ENCODE measurements around the gene FYN. TPM values are rescaled to one million over a fixed set of nuclear protein-coding genes. Genes with fewer than 3 reads are reported as not detected.

Gene FYN
- total and polyA plus RNA-seq, 2 donors = 93.9 to 97.6 TPM

GRCh38 chr6:111779031-111779430 is 94.2 kb downstream of the FYN start:
- no peak overlapping the region for H3K4me3 ChIP-seq (ENCODE audit: low read length in 2 of 2)
- peaks cover 2 to 9% of the 10 kb centered on the region in 2 donors for H3K4me1 ChIP-seq (ENCODE audit: control insufficient read depth in 2 of 2, insufficient read depth in 2 of 2, low read length in 2 of 2)
- no peak overlapping the region for H3K27ac ChIP-seq (ENCODE audit: low read depth in 1 of 2, low read length in 1 of 2)
- H3K36me3 ChIP-seq (ENCODE audit: control insufficient read depth in 2 of 2, insufficient read depth in 2 of 2, low read length in 1 of 2) = peaks cover 14 to 48% of the 10 kb centered on the region in 2 donors
- no peaks in the 10 kb centered on the region for H3K9me3 ChIP-seq (ENCODE audit: control insufficient read depth in 2 of 2, insufficient read depth in 1 of 2, low read length in 1 of 2)
- no peaks in the 10 kb centered on the region for H3K27me3 ChIP-seq (ENCODE audit: control insufficient read depth in 2 of 2, insufficient read depth in 1 of 2, low read length in 1 of 2)
- WGBS = 97% methylated on average over 3 of the region's 3 CpGs
- no peak for DNase-seq (ENCODE audit: low read depth in 6 of 9, low spot score in 9 of 9)

DNA sequence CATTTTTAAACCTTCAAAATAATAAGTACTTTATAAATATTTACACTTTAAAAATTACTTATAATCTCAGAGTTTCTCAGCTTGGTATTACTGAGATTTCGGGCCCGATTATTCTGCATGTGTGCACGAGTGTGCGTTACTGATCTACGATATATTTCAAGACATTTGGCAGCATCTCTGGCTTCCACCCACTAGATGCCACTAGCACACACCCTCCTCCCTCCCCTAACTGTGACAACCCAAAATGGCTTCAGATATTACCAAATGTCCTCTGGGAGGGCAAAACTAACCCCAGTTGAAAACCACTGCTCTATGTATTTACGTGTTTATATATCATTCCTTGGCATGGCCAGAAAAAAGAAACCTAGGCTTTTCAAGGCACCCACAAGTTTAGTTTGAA is 95.9 kb downstream of the FYN start:
- H3K9me3 ChIP-seq (ENCODE audit: control insufficient read depth in 2 of 2, insufficient read depth in 1 of 2, low read length in 1 of 2) = no peaks in the 10 kb centered on the region
- H3K27ac ChIP-seq (ENCODE audit: low read depth in 1 of 2, low read length in 1 of 2) = no peak overlapping the region
- WGBS = 94% methylated on average over 6 of the region's 6 CpGs
- H3K4me3 ChIP-seq (ENCODE audit: low read length in 2 of 2) = no peak overlapping the region
- DNase-seq (ENCODE audit: low read depth in 6 of 9, low spot score in 9 of 9) = no peak
- peaks cover 2 to 9% of the 10 kb centered on the region in 2 donors for H3K4me1 ChIP-seq (ENCODE audit: control insufficient read depth in 2 of 2, insufficient read depth in 2 of 2, low read length in 2 of 2)
- H3K27me3 ChIP-seq (ENCODE audit: control insufficient read depth in 2 of 2, insufficient read depth in 1 of 2, low read length in 1 of 2) = no peaks in the 10 kb centered on the region
- H3K36me3 ChIP-seq (ENCODE audit: control insufficient read depth in 2 of 2, insufficient read depth in 2 of 2, low read length in 1 of 2) = peaks cover 14 to 48% of the 10 kb centered on the region in 2 donors

GRCh38 chr6:111776236-111777221 is 96.7 kb downstream of the FYN start:
- no peaks in the 10 kb centered on the region for H3K27me3 ChIP-seq (ENCODE audit: control insufficient read depth in 2 of 2, insufficient read depth in 1 of 2, low read length in 1 of 2)
- no peaks in the 10 kb centered on the region for H3K9me3 ChIP-seq (ENCODE audit: control insufficient read depth in 2 of 2, insufficient read depth in 1 of 2, low read length in 1 of 2)
- H3K36me3 ChIP-seq (ENCODE audit: control insufficient read depth in 2 of 2, insufficient read depth in 2 of 2, low read length in 1 of 2) = peaks cover 14 to 53% of the 10 kb centered on the region in 2 donors
- 89% methylated on average over 8 of the region's 8 CpGs for WGBS
- peaks cover 4 to 13% of the 10 kb centered on the region in 2 donors for H3K4me1 ChIP-seq (ENCODE audit: control insufficient read depth in 2 of 2, insufficient read depth in 2 of 2, low read length in 2 of 2)
- DNase-seq (ENCODE audit: low read depth in 6 of 9, low spot score in 9 of 9) = no peak
- no peak overlapping the region for H3K27ac ChIP-seq (ENCODE audit: low read depth in 1 of 2, low read length in 1 of 2)
- H3K4me3 ChIP-seq (ENCODE audit: low read length in 2 of 2) = no peak overlapping the region

- Histone ChIP-seq H3K4me3 (ENCODE audit: low read length in 2 of 2) (no peak overlapping the region), H3K27ac (ENCODE audit: low read depth in 1 of 2, low read length in 1 of 2) (no peak overlapping the region), H3K4me1 (ENCODE audit: control insufficient read depth in 2 of 2, insufficient read depth in 2 of 2, low read length in 2 of 2) (peaks cover 6 to 21% of the 10 kb centered on the region in 2 donors), H3K36me3 (ENCODE audit: control insufficient read depth in 2 of 2, insufficient read depth in 2 of 2, low read length in 1 of 2) (peaks cover 14 to 58% of the 10 kb centered on the region in 2 donors), H3K9me3 (ENCODE audit: control insufficient read depth in 2 of 2, insufficient read depth in 1 of 2, low read length in 1 of 2) (no peaks in the 10 kb centered on the region), H3K27me3 (ENCODE audit: control insufficient read depth in 2 of 2, insufficient read depth in 1 of 2, low read length in 1 of 2) (no peaks in the 10 kb centered on the region)
- DNase-seq (ENCODE audit: low read depth in 6 of 9, low spot score in 9 of 9) = no peak
- 97% methylated on average over 8 of the region's 8 CpGs for WGBS
Observed at GRCh38 chr6:111775145-111775922, 97.9 kb downstream of the FYN start.

- H3K4me1 ChIP-seq (ENCODE audit: control insufficient read depth in 2 of 2, insufficient read depth in 2 of 2, low read length in 2 of 2) = peaks cover 8 to 21% of the 10 kb centered on the region in 2 donors
- no peaks in the 10 kb centered on the region for H3K9me3 ChIP-seq (ENCODE audit: control insufficient read depth in 2 of 2, insufficient read depth in 1 of 2, low read length in 1 of 2)
- no peak overlapping the region for H3K4me3 ChIP-seq (ENCODE audit: low read length in 2 of 2)
- peaks cover 14 to 51% of the 10 kb centered on the region in 2 donors for H3K36me3 ChIP-seq (ENCODE audit: control insufficient read depth in 2 of 2, insufficient read depth in 2 of 2, low read length in 1 of 2)
- no peaks in the 10 kb centered on the region for H3K27me3 ChIP-seq (ENCODE audit: control insufficient read depth in 2 of 2, insufficient read depth in 1 of 2, low read length in 1 of 2)
- no peak overlapping the region for H3K27ac ChIP-seq (ENCODE audit: low read depth in 1 of 2, low read length in 1 of 2)
- 95% methylated on average over 1 of the region's 1 CpG for WGBS
- no peak for DNase-seq (ENCODE audit: low read depth in 6 of 9, low spot score in 9 of 9)
Observed at GRCh38 chr6:111774346-111774703, 98.9 kb downstream of the FYN start.

GRCh38 chr6:111773501-111774345 is 99.5 kb downstream of the FYN start:
- Histone ChIP-seq H3K4me1 (ENCODE audit: control insufficient read depth in 2 of 2, insufficient read depth in 2 of 2, low read length in 2 of 2) (peaks cover 8 to 21% of the 10 kb centered on the region in 2 donors), H3K4me3 (ENCODE audit: low read length in 2 of 2) (no peak overlapping the region), H3K9me3 (ENCODE audit: control insufficient read depth in 2 of 2, insufficient read depth in 1 of 2, low read length in 1 of 2) (no peaks in the 10 kb centered on the region), H3K27ac (ENCODE audit: low read depth in 1 of 2, low read length in 1 of 2) (no peak overlapping the region), H3K27me3 (ENCODE audit: control insufficient read depth in 2 of 2, insufficient read depth in 1 of 2, low read length in 1 of 2) (no peaks in the 10 kb centered on the region), H3K36me3 (ENCODE audit: control insufficient read depth in 2 of 2, insufficient read depth in 2 of 2, low read length in 1 of 2) (peaks cover 14 to 51% of the 10 kb centered on the region in 2 donors)
- no peak for DNase-seq (ENCODE audit: low read depth in 6 of 9, low spot score in 9 of 9)
- WGBS = 88% methylated on average over 5 of the region's 7 CpGs

DNA sequence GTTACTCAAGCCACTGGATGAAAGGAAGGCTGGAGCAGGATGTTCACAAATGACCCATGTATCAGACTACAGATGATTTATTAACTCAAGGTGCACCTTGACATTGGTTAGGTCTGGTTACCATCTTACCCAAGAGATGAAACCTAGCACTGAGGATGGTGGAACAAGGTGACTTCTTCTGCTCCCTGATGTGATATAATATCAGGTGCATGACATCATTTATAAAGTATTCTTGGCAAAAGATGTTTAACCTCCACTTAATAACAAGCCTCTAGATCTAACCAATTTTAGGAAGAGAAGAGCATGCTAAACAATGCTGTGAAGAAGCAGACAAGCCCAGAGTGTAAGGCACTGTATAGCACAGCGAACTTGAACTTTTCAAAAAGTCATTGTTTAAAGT is 100.9 kb downstream of the FYN start:
- no peaks in the 10 kb centered on the region for H3K27me3 ChIP-seq (ENCODE audit: control insufficient read depth in 2 of 2, insufficient read depth in 1 of 2, low read length in 1 of 2)
- H3K4me3 ChIP-seq (ENCODE audit: low read length in 2 of 2) = no peak overlapping the region
- no peak overlapping the region for H3K27ac ChIP-seq (ENCODE audit: low read depth in 1 of 2, low read length in 1 of 2)
- H3K4me1 ChIP-seq (ENCODE audit: control insufficient read depth in 2 of 2, insufficient read depth in 2 of 2, low read length in 2 of 2) = peaks cover 16 to 21% of the 10 kb centered on the region in 2 donors
- no peak for DNase-seq (ENCODE audit: low read depth in 6 of 9, low spot score in 9 of 9)
- H3K36me3 ChIP-seq (ENCODE audit: control insufficient read depth in 2 of 2, insufficient read depth in 2 of 2, low read length in 1 of 2) = peaks cover 7 to 39% of the 10 kb centered on the region in 2 donors
- H3K9me3 ChIP-seq (ENCODE audit: control insufficient read depth in 2 of 2, insufficient read depth in 1 of 2, low read length in 1 of 2) = no peaks in the 10 kb centered on the region
- 97% methylated on average over 1 of the region's 1 CpG for WGBS

DNA sequence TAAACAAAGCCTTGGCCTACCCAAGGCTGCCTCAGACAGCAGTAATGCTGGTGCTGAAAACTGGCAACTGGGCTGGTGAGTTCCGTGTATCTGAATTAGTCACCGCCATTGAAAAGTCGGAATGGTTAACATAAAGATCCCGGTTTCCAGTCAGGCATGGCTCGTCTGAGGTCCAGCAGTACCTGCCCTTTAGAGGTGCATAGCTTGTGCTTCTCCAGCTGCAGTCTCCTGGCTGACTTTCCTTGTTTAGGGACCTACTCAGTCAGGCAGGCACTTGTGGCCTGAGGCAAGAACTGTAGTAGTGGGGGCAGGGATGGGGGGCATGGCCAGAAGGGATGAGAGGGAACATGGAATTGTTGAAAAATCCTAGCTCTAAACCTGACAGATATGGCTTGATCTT is 101.6 kb downstream of the FYN start:
- Histone ChIP-seq H3K36me3 (ENCODE audit: control insufficient read depth in 2 of 2, insufficient read depth in 2 of 2, low read length in 1 of 2) (peaks cover 6 to 35% of the 10 kb centered on the region in 2 donors), H3K27ac (ENCODE audit: low read depth in 1 of 2, low read length in 1 of 2) (no peak overlapping the region), H3K4me1 (ENCODE audit: control insufficient read depth in 2 of 2, insufficient read depth in 2 of 2, low read length in 2 of 2) (peaks cover 16 to 21% of the 10 kb centered on the region in 2 donors), H3K9me3 (ENCODE audit: control insufficient read depth in 2 of 2, insufficient read depth in 1 of 2, low read length in 1 of 2) (no peaks in the 10 kb centered on the region), H3K4me3 (ENCODE audit: low read length in 2 of 2) (no peak overlapping the region), H3K27me3 (ENCODE audit: control insufficient read depth in 2 of 2, insufficient read depth in 1 of 2, low read length in 1 of 2) (no peaks in the 10 kb centered on the region)
- 99% methylated on average over 5 of the region's 5 CpGs for WGBS
- DNase-seq (ENCODE audit: low read depth in 6 of 9, low spot score in 9 of 9) = no peak
